ENCODE measurements around the gene C9orf85. TPM values are rescaled to one million over a fixed set of nuclear protein-coding genes. Genes with fewer than 3 reads are reported as not detected.

The C9orf85 gene
- total and polyA plus RNA-seq, 2 of the 4 experiments (the other 2 are of a cell fraction): 4.3 to 8.4 TPM

DNA sequence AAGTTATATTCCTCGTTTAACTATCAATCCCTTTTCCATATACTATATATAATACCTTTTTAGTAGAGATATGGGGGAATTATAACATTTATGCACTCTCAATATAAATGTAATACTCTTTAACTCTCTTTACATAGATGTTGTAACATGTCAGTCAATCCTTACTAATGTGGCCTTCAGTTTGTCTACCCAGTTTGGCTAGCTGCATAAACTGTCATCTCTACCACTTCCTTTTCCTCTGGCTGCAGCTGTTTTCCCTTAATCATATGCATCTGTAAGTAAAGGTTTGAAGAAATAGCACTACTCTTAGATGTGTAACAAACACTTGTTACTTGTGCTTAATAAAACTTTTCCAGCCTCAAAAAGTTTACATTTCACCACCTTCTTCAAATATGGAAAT, 13.9 kb upstream of the C9orf85 start:
- Histone ChIP-seq H4K91ac (ENCODE audit: insufficient read depth, low read depth, low read length) (no peak overlapping the region), H2BK20ac (ENCODE audit: low read depth, low read length) (no peak overlapping the region), H3K18ac (ENCODE audit: low read depth, low read length) (no peak overlapping the region), H3K23ac (ENCODE audit: low read depth, low read length) (no peak overlapping the region), H3K79me1 (ENCODE audit: low read depth in 1 of 2, low read length in 2 of 2) (peaks cover 16 to 52% of the 10 kb centered on the region in 2 experiments), H2AK9ac (replicated peaks; ENCODE audit: low read depth, low read length, poor library complexity) (no peak overlapping the region), H3K4me2 (ENCODE audit: low read depth, low read length) (no peak overlapping the region), H3K56ac (ENCODE audit: extremely low read depth, insufficient read depth, low read length) (no peak overlapping the region), H3K14ac (replicated peaks; ENCODE audit: low read depth, low read length) (no peak overlapping the region), H3K4me3 (ENCODE audit: insufficient read depth, low read depth, low read length) (no peak overlapping the region), H2BK120ac (ENCODE audit: low read depth, low read length) (no peak overlapping the region), H2AK5ac (ENCODE audit: low read depth, low read length) (no peak overlapping the region), H3K9me1 (ENCODE audit: insufficient read depth, low read length) (no peaks in the 10 kb centered on the region), H4K8ac (ENCODE audit: low read depth in 2 of 2, low read length in 2 of 2) (no peak overlapping the region), H3K27ac (ENCODE audit: insufficient read depth, low read length) (no peak overlapping the region), H3K9ac (ENCODE audit: low read depth, low read length) (no peak overlapping the region), H3K27me3 (ENCODE audit: control insufficient read depth, insufficient read depth, low read length) (no peaks in the 10 kb centered on the region), H3K4ac (ENCODE audit: low read depth, low read length) (no peak overlapping the region), H3K9me3 (ENCODE audit: control insufficient read depth, insufficient read depth, low read length) (no peaks in the 10 kb centered on the region), H4K5ac (ENCODE audit: low read depth, low read length) (no peak overlapping the region), H2BK15ac (ENCODE audit: low read depth, low read length) (no peak overlapping the region), H2AFZ (replicated peaks; ENCODE audit: low read length, poor library complexity) (no peak overlapping the region), H2BK5ac (ENCODE audit: low read depth, low read length, poor library complexity, severe bottlenecking) (no peak overlapping the region), H4K20me1 (ENCODE audit: insufficient read depth, low read length) (peaks cover 10% of the 10 kb centered on the region), H3K4me1 (ENCODE audit: control insufficient read depth, insufficient read depth, low read length) (no peaks in the 10 kb centered on the region; the same call in none of the 2 replicates), H3K36me3 (ENCODE audit: control insufficient read depth, insufficient read depth, low read length) (no peaks in the 10 kb centered on the region)
- intact Hi-C loops (cut with micrococcal nuclease) (no loop called here), in situ Hi-C loops (cut with MboI; ENCODE audit: low sequenced_read_pairs) (no loop called here), dilution Hi-C loops (cut with HindIII; ENCODE audit: low sequenced_read_pairs, unreplicated experiment) (no loop called here)
- no CpG with 5 or more reads among the region's 1 CpG for WGBS, 2 experiments (ENCODE audit: extremely low coverage in 2 of 2, insufficient read length in 1 of 2)
- DNase-seq (no peak), ATAC-seq (ENCODE audit: low read depth) (no peak)
- CTCF ChIA-PET: no interaction called here
- no TSS peak for BruUV-seq (replicated peaks)
- TF ChIP-seq MAFK (IDR thresholded peaks at IDR 0.05; ENCODE audit: low read depth, low read length) (no peak), BHLHE40 (IDR thresholded peaks at IDR 0.05; ENCODE audit: low read depth, low read length) (no peak), POLR2A (IDR thresholded peaks at IDR 0.05; ENCODE audit: low read depth, low read length) (no peak), SMC3 (IDR thresholded peaks at IDR 0.05; ENCODE audit: low read depth, low read length) (no peak), CEBPB (IDR thresholded peaks at IDR 0.05; ENCODE audit: low read depth, low read length) (no peak), MAZ (IDR thresholded peaks at IDR 0.05; ENCODE audit: borderline replicate concordance, low read depth, low read length) (no peak), RAD21 (IDR thresholded peaks at IDR 0.05; ENCODE audit: low read length) (no peak), RFX5 (IDR thresholded peaks at IDR 0.05; ENCODE audit: low read depth, low read length) (no peak), NFE2L2 (IDR thresholded peaks at IDR 0.05; ENCODE audit: low read depth, low read length) (no peak), RCOR1 (IDR thresholded peaks at IDR 0.05; ENCODE audit: insufficient replicate concordance, low read length) (no peak), CHD1 (IDR thresholded peaks at IDR 0.05; ENCODE audit: low read depth, low read length) (no peak), FOS (IDR thresholded peaks at IDR 0.05; ENCODE audit: low read depth, low read length) (no peak), MXI1 (IDR thresholded peaks at IDR 0.05; ENCODE audit: borderline replicate concordance, low read depth, low read length) (no peak)
- TF ChIP-seq, protein P1, sequence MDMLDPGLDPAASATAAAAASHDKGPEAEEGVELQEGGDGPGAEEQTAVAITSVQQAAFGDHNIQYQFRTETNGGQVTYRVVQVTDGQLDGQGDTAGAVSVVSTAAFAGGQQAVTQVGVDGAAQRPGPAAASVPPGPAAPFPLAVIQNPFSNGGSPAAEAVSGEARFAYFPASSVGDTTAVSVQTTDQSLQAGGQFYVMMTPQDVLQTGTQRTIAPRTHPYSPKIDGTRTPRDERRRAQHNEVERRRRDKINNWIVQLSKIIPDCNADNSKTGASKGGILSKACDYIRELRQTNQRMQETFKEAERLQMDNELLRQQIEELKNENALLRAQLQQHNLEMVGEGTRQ (IDR thresholded peaks at IDR 0.05; ENCODE audit: low read depth, low read length): no peak
- TF ChIP-seq, protein P2, sequence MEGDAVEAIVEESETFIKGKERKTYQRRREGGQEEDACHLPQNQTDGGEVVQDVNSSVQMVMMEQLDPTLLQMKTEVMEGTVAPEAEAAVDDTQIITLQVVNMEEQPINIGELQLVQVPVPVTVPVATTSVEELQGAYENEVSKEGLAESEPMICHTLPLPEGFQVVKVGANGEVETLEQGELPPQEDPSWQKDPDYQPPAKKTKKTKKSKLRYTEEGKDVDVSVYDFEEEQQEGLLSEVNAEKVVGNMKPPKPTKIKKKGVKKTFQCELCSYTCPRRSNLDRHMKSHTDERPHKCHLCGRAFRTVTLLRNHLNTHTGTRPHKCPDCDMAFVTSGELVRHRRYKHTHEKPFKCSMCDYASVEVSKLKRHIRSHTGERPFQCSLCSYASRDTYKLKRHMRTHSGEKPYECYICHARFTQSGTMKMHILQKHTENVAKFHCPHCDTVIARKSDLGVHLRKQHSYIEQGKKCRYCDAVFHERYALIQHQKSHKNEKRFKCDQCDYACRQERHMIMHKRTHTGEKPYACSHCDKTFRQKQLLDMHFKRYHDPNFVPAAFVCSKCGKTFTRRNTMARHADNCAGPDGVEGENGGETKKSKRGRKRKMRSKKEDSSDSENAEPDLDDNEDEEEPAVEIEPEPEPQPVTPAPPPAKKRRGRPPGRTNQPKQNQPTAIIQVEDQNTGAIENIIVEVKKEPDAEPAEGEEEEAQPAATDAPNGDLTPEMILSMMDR (conservative IDR thresholded peaks at IDR 0.05; ENCODE audit: low read depth, low read length): no peak
- TF ChIP-seq, protein P3, sequence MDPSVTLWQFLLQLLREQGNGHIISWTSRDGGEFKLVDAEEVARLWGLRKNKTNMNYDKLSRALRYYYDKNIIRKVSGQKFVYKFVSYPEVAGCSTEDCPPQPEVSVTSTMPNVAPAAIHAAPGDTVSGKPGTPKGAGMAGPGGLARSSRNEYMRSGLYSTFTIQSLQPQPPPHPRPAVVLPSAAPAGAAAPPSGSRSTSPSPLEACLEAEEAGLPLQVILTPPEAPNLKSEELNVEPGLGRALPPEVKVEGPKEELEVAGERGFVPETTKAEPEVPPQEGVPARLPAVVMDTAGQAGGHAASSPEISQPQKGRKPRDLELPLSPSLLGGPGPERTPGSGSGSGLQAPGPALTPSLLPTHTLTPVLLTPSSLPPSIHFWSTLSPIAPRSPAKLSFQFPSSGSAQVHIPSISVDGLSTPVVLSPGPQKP (IDR thresholded peaks at IDR 0.05; ENCODE audit: borderline replicate concordance, low read depth, low read length): no peak
- POLR2A ChIA-PET (ENCODE audit: unreplicated experiment): no interaction called here
